ENCODE results near the gene AMER3. TPM values are rescaled to one million over a fixed set of nuclear protein-coding genes. Genes with fewer than 3 reads are reported as not detected.
"Not testable (repeated sequence)": the region's sequence is repeated elsewhere in the genome, so short reads cannot be mapped to it uniquely, and the experiment has no call there.

Gene AMER3, protein sequence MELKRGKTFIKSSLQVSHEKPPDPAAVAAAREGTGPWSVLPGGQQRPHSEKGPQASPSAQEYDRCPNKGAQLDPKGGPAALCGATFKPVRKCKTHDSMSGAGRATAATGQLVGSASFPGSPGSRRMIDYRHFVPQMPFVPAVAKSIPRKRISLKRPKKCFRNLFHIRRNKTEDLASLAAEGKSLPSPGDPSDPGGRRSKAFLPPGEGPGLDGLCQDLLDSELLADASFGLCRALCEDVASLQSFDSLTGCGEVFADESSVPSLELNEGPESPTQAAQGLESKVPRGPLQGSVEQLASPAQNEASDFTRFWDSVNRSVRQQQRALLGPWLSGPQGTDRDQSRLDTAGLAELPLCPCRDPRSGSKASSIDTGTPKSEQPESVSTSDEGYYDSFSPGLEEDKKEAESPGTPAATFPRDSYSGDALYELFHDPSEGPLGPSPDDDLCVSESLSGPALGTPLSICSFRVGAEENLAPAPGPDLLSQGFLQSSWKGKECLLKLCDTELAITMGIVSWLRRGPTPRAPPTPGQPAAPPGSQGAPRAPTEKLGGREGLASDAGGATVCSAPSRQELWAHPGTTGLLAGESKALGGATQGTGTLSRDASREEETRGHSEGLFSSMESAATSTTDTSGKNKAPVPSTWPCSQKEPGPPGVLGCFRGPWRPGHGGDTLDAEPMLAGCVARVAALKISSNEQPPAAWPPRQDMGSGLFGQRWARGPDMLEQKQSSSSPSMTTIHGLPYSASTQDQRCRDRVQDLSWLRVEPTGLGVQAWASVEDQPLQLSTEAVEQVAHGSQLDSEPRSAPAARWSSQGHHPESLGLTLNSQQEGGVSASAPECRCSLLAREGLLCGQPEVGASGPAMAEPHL
- not detected in 2 replicates for total RNA-seq

DNA sequence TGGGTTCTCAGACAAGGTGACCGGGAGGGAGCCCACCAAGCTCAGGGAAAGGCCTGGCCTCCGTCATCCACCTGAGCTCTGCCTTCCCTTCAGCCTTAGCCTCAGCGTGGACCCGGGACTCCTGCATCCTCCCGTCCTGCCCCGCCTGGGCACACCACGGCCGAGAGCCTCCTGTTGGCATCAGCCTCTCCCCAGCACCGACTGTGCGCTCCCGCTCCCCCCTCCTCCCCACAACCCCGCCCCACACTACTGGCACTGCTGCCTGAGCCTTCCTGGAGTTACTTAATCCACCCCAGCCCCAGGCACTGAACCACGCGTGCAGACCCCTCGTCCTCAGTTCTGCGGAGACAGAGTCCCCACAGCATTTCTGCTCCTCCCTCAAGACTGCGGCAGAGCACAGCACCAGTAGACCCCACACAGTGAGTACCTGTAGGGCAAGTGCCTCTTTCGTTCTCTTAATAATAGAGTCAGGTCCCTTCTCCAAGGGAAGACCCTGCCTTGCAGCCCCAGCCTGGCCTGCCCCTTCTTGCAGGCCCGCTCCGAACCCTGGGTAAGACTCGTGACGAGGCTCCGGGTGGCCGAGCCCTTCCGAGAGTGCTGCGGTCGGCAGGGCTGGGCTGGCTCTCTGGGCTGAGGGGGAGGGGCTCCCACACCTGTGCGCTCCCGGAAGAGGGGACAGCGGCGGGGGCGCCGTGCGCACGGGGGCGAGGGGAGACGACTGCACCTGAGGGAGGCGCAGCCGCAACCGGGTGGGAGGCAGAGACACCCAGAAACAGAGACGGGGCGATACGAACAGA is at the start of gene AMER3:
AMER3 (plus strand) TSS at position 285 of the 797 bp plus-strand sequence. CDS start 6,533 bp downstream, outside the sequence.
- intact Hi-C loops (cut with micrococcal nuclease), result no loop called here

DNA sequence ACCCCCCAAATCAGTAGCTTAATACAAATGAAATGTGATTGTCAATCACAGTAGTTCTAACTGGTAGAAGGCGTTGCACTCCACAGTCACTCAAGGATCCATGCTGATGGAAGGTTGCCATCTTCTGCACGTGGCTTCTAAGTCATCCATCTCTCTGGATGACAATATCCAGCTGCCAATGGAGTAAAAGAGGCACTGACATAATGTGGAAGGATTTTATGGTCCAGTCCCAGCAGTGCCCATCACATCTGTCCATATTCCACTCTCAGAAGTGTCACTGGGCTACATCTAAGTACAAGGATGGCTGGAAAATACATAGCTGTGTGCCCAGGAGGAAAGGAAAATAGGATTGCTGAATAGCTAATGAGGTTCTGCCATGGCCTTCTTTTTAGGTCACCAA is 40.5 kb upstream of the AMER3 start:
- intact Hi-C loops (cut with micrococcal nuclease), result not testable (repeated sequence)

DNA sequence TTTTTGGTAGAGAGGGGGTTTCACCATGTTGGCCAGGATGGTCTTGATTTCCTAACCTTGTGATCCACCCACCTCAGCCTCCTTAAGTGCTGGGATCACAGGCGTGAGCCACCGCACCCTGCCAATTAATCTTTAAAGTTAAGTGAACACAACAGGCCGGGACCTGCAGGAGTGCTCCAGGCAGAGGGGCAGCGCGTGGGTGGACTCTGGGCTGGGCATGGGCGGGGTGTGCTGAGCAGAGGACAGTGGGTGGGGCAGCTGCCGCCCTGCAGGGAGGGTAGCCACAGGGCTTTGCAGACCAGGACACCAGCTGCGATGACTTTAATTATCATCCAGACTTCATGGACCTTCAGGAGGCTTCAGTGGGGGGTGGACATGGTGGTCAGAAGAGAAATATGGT is 35.3 kb upstream of the AMER3 start:
- intact Hi-C loops (cut with micrococcal nuclease), result no loop called here

DNA sequence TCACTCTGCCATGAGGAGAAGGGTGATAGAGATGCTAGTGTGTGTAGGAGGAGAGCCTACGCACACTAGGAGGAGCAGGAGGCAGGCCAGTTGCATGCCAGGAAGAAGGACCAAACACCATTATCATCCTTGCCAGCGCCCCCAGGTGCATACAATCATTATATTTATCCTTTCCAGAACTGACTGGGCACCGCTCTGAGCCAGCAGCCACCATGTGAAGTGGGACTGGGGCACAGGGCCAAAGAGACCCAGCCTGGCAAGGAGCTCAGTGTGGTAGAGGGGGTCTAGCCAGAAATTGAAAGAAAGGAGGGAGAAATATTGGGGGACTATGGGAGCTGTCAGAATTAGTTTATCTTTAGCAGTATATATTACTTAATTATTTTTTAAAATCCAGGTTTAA is 34.8 kb upstream of the AMER3 start:
- intact Hi-C loops (cut with micrococcal nuclease), result no loop called here

DNA sequence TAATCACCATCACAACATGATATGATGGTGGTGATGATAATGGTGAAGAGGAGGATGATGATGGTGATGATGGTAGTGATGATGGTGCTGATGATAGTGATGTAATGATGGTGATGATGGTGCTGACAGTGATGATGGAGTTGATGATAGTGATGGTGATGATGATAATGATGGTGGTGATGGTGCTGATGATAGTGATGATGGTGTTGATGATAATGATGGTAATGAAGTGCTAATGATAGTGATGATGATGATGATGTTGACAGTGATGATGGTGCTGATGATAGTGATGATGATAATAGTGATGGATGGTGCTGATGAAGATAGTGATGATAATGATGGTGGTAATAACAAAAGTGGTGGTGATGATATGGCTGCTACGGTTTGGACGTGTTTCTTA is 30.9 kb upstream of the AMER3 start:
- intact Hi-C loops (cut with micrococcal nuclease), result no loop called here

DNA sequence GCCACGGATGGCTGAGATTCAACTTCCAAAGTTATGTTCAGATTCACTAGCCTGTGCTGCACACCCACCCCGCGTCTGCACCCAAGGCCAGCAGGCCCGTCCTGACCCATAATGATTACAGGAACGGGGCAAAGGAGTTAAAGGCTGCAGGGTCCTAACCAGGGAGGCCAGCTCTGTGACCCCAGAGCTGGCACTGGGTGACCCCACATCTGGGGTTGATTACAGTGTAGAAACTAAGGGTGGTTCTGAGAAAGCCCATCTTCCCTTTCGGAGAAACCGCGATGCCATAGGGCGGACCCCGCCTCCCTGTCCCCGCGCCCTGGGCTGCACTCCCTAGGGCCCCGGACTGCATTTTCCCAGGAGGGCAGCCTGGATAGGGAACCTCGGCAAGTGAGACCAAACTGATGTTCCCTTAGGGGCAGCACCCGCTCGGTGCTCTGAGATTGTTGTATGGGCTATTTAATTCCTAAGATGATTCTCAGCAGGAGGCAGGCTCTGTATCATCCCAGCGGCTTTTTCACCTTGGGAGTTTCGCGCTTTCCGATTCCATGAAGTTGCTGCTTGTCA is 28.6 kb upstream of the AMER3 start:
- intact Hi-C loops (cut with micrococcal nuclease), result loop anchor here (1.0 to 5.0 kb wide), 5 partner anchors 71 to 766 kb away; partner anchors contain the start of genes IMP4, MZT2A and PLEKHB2

DNA sequence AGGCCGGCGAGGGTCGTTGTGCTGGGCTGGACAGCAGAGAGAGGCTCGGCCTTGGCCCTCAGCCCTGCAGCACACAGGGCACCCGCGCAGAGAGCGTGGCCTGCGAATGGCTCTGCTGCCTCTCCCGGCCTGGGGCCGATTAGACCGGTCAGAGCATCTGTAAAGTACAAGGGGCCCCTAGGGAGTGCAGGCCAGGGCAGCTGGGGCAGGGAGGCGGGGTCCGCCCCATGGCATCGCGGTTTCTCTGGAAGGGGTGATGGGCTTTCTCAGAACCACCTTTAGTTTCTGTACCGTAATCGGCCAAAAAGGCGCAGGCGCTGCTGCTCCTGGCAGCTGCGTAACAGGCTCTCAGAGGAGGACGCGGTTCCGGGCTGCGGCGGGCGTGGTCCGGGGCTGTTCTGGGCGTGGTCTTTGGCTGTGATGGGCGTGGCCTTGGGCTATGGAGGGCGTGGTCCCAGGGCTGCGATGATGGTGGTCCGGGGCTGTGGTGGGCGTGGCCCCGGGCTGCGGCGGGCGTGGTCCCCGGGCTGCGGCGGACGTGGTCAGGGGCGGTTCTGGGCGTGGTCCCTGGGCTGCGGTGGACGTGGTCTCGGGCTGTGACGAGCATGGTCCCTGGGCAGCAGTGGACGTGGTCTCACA is 27.9 kb upstream of the AMER3 start:
- intact Hi-C loops (cut with micrococcal nuclease), result loop anchor here (1.0 to 5.0 kb wide), 5 partner anchors 70 to 765 kb away; partner anchors contain the start of genes IMP4, MZT2A and PLEKHB2

DNA sequence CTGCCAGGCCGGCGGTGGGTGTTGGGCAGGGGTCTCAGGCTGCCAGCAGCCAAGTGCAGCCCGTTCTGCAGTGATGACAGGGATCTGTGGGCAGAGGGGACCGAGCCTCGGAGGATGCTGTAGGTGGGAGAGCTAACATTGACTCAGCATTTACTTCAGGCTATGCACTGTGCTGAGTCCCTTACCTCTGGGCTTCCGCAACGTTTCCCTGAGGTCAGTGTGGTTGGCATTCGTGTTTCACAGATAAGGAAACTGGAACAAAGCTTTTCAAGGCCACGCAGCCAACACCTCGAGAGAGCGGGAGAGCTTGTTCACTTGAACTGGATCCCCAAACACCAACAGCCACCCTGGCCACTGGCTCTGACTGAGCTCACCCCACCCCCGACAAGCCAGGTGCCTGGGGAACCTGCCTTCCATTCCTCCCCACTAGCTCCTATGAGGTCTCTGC is 27.3 kb upstream of the AMER3 start:
- intact Hi-C loops (cut with micrococcal nuclease), result loop anchor here (5.0 kb wide), 2 partner anchors 379 to 764 kb away; partner anchors contain the start of genes MZT2A and PLEKHB2

DNA sequence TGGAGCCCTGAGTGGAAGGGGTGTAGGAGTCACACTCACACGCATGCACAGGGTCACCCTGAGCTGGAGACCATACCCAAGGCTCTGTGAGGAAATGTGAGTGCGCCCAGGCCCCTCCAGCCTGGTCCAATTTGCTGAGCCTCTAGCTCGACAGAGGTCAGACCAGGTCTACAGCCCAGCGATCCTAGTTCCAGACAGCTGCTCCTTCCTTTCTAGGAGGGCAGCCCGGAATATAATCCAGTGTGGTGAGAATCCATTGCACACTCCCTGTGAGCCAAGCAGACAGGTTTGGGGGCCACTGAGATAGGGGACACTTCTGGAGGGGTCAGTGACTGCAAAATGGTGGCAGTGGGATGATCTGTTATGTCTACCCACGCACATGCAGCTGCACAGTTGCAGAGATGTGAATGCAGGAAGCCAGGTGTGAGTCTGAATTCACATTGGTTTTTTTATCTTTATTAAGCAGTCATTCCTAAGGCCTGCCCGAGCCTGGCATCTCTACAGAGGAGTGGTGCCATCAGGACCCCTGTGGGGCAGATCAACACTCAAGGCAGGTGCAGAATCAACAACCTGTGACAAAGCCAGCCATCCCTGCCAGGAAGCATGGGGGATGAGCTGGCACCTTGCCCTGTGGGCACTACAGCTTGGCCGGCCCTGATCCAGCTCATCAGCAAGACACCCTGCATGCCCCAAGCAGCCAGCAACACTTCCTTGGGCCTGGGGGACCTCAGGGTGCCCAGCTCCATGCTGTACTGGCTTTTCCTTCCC is 26.6 kb upstream of the AMER3 start, which contains the start of gene GPR148:
GPR148 (plus strand) TSS at position 522 of the 768 bp plus-strand sequence; CDS start at position 604, 82 bp downstream.
- intact Hi-C loops (cut with micrococcal nuclease), result loop anchor here (5.0 kb wide), 2 partner anchors 379 to 764 kb away; partner anchors contain the start of genes MZT2A and PLEKHB2

DNA sequence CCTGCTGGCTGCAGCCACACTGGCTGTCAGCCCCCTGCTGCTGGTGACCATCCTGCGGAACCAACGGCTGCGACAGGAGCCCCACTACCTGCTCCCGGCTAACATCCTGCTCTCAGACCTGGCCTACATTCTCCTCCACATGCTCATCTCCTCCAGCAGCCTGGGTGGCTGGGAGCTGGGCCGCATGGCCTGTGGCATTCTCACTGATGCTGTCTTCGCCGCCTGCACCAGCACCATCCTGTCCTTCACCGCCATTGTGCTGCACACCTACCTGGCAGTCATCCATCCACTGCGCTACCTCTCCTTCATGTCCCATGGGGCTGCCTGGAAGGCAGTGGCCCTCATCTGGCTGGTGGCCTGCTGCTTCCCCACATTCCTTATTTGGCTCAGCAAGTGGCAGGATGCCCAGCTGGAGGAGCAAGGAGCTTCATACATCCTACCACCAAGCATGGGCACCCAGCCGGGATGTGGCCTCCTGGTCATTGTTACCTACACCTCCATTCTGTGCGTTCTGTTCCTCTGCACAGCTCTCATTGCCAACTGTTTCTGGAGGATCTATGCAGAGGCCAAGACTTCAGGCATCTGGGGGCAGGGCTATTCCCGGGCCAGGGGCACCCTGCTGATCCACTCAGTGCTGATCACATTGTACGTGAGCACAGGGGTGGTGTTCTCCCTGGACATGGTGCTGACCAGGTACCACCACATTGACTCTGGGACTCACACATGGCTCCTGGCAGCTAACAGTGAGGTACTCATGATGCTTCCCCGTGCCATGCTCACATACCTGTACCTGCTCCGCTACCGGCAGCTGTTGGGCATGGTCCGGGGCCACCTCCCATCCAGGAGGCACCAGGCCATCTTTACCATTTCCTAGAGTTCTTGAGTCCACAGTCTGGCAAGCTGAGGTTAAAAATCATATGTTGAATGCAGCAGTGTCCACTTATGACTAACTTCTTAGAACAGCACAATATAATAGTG is 25.7 kb upstream of the AMER3 start:
- intact Hi-C loops (cut with micrococcal nuclease), result loop anchor here (5.0 kb wide), 2 partner anchors 378 to 763 kb away; partner anchors contain the start of genes MZT2A and PLEKHB2

DNA sequence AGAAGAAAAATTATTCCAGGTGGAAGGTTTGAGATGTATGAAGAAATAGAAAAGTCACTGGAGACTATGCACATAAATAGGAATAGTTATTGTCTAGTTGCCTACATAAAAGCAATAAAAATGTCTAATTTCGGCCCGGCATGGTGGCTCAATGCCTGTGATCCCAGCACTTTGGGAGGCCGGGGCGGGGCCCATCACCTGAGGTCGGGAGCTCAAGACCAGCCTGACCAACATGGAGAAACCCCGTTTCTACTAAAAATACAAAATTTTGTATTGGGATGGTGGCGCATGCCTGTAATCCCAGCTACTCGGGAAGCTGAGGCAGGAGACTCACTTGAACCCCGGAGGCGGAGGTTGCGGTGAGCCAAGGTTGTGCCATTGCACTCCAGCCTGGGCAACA is 23.1 kb upstream of the AMER3 start:
- intact Hi-C loops (cut with micrococcal nuclease), result not testable (repeated sequence)

DNA sequence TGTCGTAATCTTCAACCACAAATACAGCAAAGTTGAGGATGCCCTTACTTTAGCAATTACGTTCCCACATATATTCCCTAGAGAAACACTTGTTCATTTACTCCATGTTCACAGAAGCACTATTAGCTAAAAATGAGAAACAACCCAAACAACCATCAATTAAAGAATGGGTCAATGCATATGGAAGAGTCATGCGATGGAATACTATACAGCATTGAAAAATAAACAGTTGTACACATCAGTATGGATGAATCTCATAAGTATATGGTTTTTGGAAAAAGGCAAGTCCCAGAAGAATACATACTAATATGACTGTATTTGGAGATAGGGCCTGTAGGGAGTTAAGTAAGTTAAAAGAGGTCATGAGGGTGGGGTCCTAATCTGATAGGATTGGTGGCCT is 20.1 kb upstream of the AMER3 start:
- intact Hi-C loops (cut with micrococcal nuclease), result no loop called here

DNA sequence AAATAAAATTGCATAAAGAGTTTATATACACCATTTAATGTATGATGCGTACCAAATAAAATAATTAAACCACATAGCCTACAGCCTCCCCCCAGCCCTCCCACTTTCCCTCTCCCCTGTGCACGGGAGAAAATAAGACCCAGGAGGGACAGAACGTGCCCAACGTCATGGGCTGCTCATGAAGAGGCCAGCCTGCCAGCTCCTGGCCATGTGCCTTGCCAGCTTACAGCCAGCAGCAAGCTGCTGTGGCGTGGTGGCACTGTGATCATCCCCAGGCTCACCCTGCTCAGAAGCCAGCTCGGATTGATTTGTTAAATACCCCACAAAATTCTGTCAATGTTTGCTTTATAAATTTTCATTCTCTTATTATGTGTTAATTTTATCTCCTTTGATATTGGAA is 18.9 kb upstream of the AMER3 start:
- intact Hi-C loops (cut with micrococcal nuclease), result no loop called here

DNA sequence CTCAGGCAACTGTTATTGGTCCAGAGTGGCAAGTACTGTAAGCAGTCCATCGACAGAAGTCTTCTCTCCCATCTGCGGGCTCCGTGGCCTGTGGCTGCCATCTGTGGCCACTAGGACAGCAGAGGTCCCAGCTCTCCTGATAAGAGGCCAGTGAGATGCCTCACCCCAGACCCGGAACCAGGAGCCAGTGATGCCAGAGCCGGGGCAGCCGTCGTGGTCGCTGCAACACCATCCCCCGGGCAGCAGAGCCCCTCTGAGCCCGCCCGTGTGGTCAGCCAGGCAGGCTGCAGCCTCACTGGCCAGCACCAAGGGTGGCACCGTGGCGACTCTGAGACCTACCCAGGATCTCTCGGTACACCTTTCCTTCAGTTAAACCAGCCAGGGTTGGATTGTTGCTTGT is 17.7 kb upstream of the AMER3 start:
- intact Hi-C loops (cut with micrococcal nuclease), result no loop called here

DNA sequence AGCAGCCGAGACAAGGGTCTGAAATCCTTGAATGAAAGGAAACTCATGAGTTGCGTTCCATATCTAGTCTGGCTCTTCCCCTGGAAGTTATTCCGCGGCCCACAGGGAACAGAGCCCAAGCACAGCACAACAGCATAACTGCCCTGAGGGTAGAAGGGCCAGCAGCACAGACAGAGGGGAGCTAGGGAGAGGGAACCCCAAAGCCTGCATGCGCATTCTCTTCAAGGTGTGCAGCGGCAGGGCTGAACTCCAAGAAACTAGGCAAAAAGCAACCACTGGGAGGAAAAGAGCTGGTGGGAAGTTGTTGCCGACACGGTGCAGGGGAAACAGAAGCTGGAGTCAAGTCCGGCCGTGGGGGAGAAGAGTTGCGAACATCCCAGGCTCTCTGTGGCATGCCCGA is 14.7 kb upstream of the AMER3 start:
- intact Hi-C loops (cut with micrococcal nuclease), result no loop called here

DNA sequence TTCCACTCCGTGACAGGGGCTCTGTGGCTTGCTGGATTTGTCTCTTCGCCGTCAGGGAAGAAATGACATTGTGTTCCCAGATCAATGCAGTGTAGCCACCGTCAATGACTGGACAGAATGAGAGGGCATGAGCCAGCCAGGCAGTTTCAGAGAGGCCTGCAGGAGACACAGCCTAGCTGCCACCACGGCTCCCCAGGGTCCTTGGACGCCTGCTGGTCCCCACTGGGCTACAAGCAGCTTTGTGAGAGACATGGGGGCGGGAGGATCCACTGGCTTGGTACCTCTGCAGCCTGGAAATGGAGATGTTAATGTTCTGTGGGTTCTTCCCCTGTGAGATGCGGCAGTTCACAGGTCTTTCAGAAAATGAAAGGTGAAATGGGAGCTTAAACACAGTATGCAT is 12.1 kb upstream of the AMER3 start:
- intact Hi-C loops (cut with micrococcal nuclease), result no loop called here

DNA sequence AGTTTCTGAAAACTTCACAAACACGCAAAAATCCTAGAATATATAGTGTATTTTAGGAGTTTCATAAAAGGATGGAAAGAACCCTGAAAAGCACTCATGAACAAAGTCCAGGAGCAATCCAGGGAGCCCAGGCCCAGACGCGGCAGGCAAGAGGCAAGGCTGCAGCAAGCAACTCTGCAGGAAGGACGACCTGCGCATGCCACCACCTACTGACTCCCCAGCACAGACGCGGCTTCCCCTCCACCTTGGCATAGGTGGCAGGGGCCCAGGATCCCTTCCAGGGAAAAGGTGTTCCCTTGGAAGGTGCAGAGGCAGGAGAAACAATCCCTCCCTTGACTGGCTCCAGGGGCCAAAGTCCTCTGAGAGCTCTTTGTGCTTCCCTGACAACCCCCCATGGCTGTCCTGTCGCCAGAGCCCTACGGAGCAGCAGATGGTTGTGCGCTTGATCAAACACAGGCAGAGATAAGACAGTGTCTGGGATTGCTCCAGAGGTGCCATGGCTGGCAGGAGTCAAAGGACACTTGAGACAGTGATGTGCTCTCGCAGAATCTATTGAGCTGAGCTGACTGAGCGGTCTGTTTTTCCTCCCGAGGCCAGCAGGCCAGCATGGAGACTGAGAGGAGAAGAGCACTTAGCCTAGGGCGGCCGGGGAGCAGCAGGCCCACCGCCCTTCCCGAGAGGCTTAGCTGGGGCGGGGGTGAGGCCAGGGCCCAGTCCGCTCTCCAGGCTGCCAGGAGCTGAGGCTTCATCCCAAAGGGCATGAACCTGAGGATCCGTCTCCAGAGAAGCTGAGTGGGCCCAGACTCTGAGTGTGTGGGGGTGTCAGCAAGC is 10.8 kb upstream of the AMER3 start:
- intact Hi-C loops (cut with micrococcal nuclease), result no loop called here

Measured in T-helper 1 cell treated with Interleukin-12 subunit alpha and Interleukin-12 subunit beta and Interleukin-4 antibody, amounts not matched to agents 30 ng/mL and 1 ng/mL, for 36 hours (primary cell).